HepG2 (cell line): ENCODE data around the gene SH3YL1.

ENCODE experiments used
- BRCA1 ChIP-seq: sonication (generic); formaldehyde crosslinking; IDR thresholded peaks from 2 replicates; pipeline ENCODE4 v1.4.0; 2020; ENCODE audit warnings: missing genetic modification reagents
- ELF1 ChIP-seq: sonication (generic); formaldehyde crosslinking; IDR thresholded peaks from 2 replicates; pipeline ENCODE4 v1.4.0; 2020; ENCODE audit warnings: missing genetic modification reagents
- MAFK ChIP-seq, 2 experiments: IDR thresholded peaks in 1 of 2; conservative IDR thresholded peaks in 1 of 2; 2 replicates each; pipeline ENCODE4 v1.6.1; 2011; ENCODE audit warnings: improper control_type of control experiment in 2 of 2, low read length in 2 of 2
- MBD4 ChIP-seq: IDR thresholded peaks from 2 replicates; pipeline ENCODE4 v1.6.1; 2012; ENCODE audit warnings: low read length, inconsistent platforms, borderline replicate concordance
- MLXIP ChIP-seq: sonication (generic); formaldehyde crosslinking; IDR thresholded peaks from 2 replicates; pipeline ENCODE4 v1.9.0; 2021; ENCODE audit warnings: missing genetic modification reagents, borderline replicate concordance
- POLR2A ChIP-seq, 2 experiments: IDR thresholded peaks; 2 replicates each; pipeline ENCODE4 v1.6.1; 2011; ENCODE audit warnings: low read depth in 2 of 2, low read length in 2 of 2, mild to moderate bottlenecking in 1 of 2, moderate library complexity in 1 of 2; ENCODE audit not compliant: insufficient read depth in 1 of 2
- SMARCC2 ChIP-seq: fragments of 450-650 bp; IDR thresholded peaks from 2 replicates; pipeline ENCODE4 v1.6.1; 2017; ENCODE audit warnings: antibody characterized with exemption, mild to moderate bottlenecking
- ZNF766 ChIP-seq: sonication (generic); formaldehyde crosslinking; IDR thresholded peaks from 2 replicates; pipeline ENCODE4 v1.5.0; 2020; ENCODE audit warnings: missing genetic modification reagents, borderline replicate concordance
- TF ChIP-seq, protein P1 (sequence below): sonication (generic); formaldehyde crosslinking; IDR thresholded peaks from 2 replicates; pipeline ENCODE4 v1.9.0; 2021; ENCODE audit warnings: missing genetic modification reagents, borderline replicate concordance
- TF ChIP-seq, protein P2 (sequence below): sonication (generic); formaldehyde crosslinking; IDR thresholded peaks from 2 replicates; pipeline ENCODE4 v1.5.0; 2020; ENCODE audit warnings: mild to moderate bottlenecking, missing genetic modification reagents, moderate library complexity

DNA sequence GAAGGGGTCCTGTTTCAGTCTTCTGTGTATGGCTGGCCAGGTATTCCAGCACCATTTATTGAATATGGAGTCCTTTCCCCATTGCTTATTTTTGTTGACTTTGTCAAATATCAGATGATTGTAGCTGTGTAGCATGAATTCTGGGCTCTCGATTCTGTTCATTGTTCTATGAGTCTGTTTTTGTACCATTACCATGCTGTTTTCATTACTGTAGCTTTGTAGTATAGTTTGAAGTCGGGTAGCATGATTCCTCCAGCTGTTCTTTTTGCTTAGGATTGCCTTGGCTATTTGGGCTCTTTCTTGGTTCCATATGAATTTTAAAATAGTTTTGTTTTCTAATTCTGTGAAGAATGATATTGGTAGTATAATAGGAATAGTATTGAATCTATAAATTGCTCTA is 6.0 kb downstream of the SH3YL1 start:
- TF ChIP-seq BRCA1 (CRISPR knock-in tag) = no peak
- TF ChIP-seq, protein P1, sequence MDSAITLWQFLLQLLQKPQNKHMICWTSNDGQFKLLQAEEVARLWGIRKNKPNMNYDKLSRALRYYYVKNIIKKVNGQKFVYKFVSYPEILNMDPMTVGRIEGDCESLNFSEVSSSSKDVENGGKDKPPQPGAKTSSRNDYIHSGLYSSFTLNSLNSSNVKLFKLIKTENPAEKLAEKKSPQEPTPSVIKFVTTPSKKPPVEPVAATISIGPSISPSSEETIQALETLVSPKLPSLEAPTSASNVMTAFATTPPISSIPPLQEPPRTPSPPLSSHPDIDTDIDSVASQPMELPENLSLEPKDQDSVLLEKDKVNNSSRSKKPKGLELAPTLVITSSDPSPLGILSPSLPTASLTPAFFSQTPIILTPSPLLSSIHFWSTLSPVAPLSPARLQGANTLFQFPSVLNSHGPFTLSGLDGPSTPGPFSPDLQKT (CRISPR knock-in tag) = no peak
- TF ChIP-seq MLXIP (CRISPR knock-in tag) = no peak
- no peak for TF ChIP-seq MAFK (conservative IDR thresholded peaks at IDR 0.05 in 1 of 2, IDR thresholded peaks at IDR 0.05 in 1 of 2; ENCODE audit: low read length in 2 of 2)
- no peak for TF ChIP-seq POLR2A (IDR thresholded peaks at IDR 0.05; ENCODE audit: insufficient read depth in 1 of 2, low read depth in 2 of 2, low read length in 2 of 2)
- TF ChIP-seq, protein P2, sequence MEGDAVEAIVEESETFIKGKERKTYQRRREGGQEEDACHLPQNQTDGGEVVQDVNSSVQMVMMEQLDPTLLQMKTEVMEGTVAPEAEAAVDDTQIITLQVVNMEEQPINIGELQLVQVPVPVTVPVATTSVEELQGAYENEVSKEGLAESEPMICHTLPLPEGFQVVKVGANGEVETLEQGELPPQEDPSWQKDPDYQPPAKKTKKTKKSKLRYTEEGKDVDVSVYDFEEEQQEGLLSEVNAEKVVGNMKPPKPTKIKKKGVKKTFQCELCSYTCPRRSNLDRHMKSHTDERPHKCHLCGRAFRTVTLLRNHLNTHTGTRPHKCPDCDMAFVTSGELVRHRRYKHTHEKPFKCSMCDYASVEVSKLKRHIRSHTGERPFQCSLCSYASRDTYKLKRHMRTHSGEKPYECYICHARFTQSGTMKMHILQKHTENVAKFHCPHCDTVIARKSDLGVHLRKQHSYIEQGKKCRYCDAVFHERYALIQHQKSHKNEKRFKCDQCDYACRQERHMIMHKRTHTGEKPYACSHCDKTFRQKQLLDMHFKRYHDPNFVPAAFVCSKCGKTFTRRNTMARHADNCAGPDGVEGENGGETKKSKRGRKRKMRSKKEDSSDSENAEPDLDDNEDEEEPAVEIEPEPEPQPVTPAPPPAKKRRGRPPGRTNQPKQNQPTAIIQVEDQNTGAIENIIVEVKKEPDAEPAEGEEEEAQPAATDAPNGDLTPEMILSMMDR (CRISPR knock-in tag) = no peak
- TF ChIP-seq ZNF766 = no peak
- no peak for TF ChIP-seq MBD4
- TF ChIP-seq SMARCC2 = no peak
- no peak for TF ChIP-seq ELF1 (CRISPR knock-in tag)
